ENCODE results near the gene ANKRD42. TPM values are rescaled to one million over a fixed set of nuclear protein-coding genes. Genes with fewer than 3 reads are reported as not detected.

Gene ANKRD42
- total and polyA plus RNA-seq, 2 of the 8 experiments (the other 6 are each of a cell fraction or from before 2014, with no cell fraction given), result 2.0 to 5.5 TPM

DNA sequence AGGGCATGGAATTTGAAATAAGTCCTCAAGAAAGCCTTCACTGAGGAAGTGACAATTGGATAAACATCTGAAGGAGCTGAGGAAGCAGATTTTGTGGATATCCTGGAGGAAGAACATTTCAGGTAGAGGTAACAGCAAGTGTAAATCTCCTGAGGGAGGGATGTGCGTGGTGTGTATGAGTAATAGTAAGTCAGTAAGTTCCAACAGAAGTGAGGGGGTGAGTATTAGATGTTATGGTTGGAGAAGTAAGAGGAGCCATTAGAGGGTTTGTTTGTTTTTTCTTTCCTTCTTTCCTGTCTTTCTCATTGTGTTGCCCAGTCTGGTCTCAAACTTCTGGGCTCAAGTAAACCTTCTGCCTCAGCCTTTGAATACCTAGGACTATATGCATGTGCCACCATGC is 29.0 kb downstream of the ANKRD42 start (continued):
- TF ChIP-seq KDM1A (IDR thresholded peaks at IDR 0.05; ENCODE audit: borderline replicate concordance, low read length), result no peak
- no peak for TF ChIP-seq POU5F1 (IDR thresholded peaks at IDR 0.05; ENCODE audit: low read depth, low read length)
- TF ChIP-seq, protein P1, sequence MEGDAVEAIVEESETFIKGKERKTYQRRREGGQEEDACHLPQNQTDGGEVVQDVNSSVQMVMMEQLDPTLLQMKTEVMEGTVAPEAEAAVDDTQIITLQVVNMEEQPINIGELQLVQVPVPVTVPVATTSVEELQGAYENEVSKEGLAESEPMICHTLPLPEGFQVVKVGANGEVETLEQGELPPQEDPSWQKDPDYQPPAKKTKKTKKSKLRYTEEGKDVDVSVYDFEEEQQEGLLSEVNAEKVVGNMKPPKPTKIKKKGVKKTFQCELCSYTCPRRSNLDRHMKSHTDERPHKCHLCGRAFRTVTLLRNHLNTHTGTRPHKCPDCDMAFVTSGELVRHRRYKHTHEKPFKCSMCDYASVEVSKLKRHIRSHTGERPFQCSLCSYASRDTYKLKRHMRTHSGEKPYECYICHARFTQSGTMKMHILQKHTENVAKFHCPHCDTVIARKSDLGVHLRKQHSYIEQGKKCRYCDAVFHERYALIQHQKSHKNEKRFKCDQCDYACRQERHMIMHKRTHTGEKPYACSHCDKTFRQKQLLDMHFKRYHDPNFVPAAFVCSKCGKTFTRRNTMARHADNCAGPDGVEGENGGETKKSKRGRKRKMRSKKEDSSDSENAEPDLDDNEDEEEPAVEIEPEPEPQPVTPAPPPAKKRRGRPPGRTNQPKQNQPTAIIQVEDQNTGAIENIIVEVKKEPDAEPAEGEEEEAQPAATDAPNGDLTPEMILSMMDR (IDR thresholded peaks at IDR 0.05; ENCODE audit: control extremely low read depth in 1 of 3, insufficient read depth in 1 of 3, low read depth in 1 of 3, low read length in 3 of 3), result no peak

All from H1 (cell line).